HG03175 (cell line): ENCODE results near the gene PLCB1.
"Not testable (repeated sequence)": the region's sequence is repeated elsewhere in the genome, so short reads cannot be mapped to it uniquely, and the experiment has no call there.

ENCODE experiments used
- ATAC-seq: cut with Tn5 transposase; IDR thresholded peaks from one replicate; pipeline ENCODE4 v1.9.1; 2021; ENCODE audit warnings: mild to moderate bottlenecking, moderate library complexity; ENCODE audit not compliant: unreplicated experiment

PLCB1 gene

DNA sequence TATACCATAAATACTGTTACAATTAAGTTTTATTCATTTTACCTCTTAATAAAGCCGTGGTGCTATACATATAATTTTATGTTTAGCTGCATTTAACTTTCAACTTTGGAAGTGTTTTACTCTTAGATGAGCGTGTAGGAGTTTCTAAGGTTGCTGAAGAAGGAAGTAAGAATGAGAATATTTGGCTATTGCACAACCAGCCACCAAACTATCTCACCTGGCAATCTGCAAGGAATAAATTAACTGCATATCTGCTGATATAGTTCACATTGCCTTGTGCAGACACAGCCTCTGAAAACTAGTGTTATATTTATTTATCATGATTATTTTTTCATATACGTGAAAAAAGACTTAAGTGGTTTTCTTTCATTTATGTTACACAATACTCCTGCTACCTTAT lies 230.4 kb downstream of the PLCB1 start:
- no peak for ATAC-seq

- ATAC-seq, result no peak
Measured at GRCh38 chr20:8363970-8364733, 232.1 kb downstream of the PLCB1 start.

DNA sequence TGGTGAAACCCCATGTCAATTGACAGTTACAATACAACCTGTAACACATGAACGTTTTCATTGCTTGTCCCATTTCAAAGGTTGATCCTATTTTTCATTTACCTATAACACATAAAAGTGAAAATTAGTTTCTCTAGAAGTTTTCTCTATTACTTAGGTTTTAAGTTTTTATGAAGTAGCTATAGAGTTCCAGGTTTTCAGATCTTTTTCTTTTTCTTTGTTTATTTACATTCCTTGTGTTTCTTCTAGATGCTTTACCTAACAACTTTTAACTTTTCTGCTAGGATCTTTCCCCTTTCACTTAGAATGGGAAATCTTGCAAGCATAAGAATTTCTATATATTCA lies 232.6 kb downstream of the PLCB1 start:
- ATAC-seq, result no peak

DNA sequence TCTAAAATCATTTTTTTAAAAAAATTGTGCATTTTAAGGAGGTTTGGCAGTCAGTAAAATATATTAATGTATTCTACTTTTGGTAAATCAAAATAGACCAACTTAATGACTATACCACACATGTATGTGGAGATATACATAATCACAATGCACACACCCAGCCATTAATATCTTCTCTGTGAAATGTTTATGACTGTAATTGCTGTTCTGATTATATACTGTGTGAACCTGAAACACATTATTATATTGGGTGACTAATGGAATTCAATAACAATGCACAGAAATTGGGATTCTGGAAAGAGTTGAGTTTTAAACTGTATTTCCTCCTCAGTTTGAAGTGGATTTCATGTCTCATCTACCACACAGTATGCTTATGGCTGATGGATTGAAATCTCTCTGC lies 233.6 kb downstream of the PLCB1 start:
- no peak for ATAC-seq

- no peak for ATAC-seq
Measured at GRCh38 chr20:8366303-8366923, 234.3 kb downstream of the PLCB1 start.

DNA sequence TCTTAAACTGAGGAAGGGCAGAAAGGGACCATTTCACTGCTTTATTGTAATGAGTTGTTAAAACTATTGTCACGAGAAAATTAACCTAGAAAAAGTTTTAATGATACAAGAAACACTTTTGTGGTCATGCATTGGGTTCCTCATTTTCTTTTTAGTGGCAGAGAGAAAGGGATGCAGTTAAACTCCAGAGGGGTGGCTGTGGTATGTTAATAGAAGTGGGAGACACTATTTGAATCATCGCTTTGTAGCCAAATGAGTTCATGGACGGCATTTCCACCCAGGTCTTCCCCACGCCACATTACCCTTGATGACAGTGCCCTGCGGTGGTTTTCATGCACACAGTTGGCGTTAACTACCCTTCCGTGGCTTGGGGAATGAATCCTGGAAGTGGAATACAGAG lies 235.6 kb downstream of the PLCB1 start:
- ATAC-seq, result no peak

DNA sequence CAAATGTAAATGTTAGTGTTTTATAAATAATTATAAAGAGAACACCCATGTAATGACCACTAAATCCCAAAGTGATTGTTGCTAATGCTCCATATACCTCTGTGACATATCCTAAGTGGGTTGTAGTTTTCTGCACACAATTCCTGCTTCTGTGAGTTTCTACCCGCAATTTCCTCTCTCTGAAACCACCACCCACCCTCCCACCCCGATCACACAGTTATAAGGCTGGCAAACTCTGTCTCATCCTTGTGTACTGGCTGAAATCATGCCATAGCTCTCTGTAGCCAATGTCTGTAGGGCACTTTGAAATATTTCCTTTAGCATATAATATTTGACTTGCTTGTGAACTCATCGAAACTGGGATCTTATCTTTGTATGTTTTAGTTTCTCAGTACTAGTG lies 236.6 kb downstream of the PLCB1 start:
- ATAC-seq, result no peak

GRCh38 chr20:8369311-8369710 lies 237.2 kb downstream of the PLCB1 start:
- no peak for ATAC-seq

DNA sequence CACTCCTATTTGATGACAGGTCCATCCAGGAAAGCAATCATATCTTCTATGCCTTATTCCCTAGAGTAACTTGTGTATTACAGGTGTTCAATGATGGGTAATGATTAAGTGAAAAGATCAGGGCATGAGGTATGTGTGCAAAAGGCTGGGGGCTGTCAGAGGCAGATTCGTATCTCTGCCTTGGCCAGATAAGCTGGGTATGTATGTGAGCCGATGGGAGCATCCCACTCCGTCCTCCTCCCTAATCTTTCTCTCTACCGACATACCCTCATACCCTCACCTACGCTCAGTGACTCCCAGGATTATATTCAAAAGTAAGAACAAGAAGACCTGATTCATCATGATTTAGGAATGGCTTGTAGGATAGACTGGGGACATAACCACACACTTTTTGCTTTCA lies 238.7 kb downstream of the PLCB1 start:
- ATAC-seq, result no peak

- no peak for ATAC-seq
Measured at GRCh38 chr20:8372824-8373380, 240.8 kb downstream of the PLCB1 start.

- no peak for ATAC-seq
Measured at GRCh38 chr20:8373579-8373978, 241.5 kb downstream of the PLCB1 start.

GRCh38 chr20:8375898-8376297 lies 243.8 kb downstream of the PLCB1 start:
- ATAC-seq, result no peak

DNA sequence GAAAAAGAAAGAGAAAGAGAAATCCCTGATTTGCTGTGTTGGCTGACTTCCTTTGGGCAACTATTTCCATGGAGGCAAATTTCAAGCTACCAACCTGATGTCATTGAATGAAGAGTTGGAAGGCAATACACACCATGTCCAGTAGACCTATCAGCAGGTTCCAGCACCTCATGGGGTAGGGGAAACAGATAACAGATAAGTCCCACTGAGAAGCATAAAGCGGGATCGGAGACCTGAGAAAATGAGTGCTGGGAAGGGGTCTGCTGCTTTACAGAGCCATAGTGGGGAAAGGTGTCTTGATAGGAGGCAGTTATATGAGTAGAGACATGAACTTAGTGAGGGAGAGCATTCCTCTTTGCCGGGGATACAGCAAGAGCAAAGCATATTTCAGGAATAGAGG lies 244.9 kb downstream of the PLCB1 start:
- no peak for ATAC-seq

DNA sequence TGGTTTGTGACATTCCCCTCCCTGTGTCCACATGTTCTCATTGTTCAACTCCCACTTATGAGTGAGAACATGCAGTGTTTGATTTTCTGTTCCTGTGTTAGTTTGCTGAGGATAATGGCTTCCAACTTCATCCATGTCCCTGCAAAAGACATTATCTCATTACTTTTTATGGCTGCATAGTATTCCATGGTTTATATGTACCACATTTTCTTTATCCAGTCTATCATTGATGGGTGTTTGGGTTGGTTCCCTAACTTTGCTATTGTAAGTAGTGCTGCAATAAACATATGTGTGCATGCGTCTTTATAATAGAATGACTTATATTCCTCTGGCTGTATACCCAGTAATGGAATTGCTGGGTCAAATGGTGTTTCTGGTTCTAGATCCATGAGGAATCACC lies 247.1 kb downstream of the PLCB1 start:
- not testable (repeated sequence) for ATAC-seq

- no peak for ATAC-seq
Measured at GRCh38 chr20:8385247-8385646, 253.2 kb downstream of the PLCB1 start.

- ATAC-seq, result no peak
Measured at GRCh38 chr20:8386991-8387390, 254.9 kb downstream of the PLCB1 start.

DNA sequence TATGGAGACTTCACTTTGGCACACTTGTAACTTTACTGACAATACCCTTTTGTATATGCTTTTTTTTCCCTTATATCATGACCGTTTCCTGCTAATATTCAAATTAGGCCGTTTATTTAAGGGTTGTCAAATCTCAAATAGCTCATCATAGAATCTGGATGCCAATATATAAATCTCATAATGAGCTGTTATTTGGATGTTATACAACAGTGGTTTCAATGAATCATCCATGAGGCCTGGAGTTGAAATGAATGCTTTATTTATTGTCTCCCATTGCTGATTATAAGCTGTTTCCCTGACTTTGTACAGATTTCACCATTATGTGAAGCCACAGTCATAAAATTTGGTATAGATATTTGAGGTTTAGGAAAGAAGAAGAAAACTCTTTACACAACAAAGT lies 256.1 kb downstream of the PLCB1 start:
- no peak for ATAC-seq

DNA sequence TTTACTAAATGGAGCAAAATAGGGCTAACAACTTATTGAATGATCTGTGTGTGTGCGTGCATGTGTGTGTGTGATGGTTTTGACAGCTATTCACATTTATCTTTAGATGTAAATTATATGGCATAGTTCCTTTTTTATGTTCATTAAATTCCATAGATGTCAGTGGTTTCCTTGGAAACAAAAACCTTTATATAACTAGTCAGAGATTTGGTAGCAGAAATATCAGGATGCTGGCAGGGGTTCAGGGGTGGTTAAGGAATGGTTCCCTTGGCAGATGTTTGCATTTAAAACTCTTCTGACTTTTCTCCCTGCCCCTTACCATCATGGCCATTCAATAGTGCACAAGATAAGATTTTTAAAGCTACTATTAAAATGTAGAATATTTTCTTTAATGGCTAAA lies 256.6 kb downstream of the PLCB1 start:
- no peak for ATAC-seq

DNA sequence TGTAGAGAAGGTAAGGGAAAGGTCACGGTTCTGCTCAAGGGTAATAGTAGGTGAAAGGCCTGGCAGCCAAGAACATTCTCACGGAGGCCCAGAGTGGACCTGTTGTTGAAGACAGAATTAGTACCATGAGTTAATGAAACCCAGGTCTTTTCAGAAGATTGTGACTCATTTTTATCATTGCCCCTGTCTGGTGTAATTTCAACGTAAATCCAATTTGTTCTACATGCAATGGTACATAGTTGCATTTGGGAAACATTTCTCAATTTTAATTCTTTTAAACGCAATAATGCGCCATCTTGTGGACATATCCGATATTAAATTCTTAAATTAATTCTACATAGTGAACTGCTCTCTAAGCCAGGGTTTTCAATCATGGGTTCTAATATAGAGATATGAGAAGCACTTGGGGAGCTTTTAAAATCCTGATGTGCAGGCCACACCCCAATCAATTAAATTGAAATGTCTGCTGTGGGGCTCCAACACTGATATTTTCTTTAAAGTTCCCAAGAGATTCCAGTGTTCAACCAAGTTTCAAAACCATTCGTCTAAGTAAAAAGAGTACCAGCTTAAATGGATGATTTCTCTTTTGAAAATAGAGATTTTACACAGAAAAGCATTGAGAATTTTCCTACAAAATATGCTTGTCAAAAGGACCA lies 257.4 kb downstream of the PLCB1 start:
- no peak for ATAC-seq

DNA sequence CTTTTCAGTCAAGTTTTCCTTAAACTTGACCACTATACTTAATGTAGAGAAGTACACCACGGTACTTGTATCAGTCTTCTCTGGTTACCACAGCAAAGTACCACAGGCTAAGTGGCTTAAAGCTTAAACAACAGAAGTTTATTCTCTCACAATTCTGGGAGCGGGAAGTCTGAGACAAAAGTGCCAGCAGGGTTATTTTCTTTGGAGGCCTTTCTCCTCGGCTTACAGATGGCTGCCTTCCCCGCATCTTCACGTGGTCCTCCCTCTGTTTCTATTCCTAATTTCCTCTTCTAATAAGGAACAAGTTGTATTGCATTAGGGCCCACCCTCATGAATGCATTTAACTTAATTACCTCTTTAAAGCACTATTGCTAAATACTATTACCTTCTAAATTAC lies 258.0 kb downstream of the PLCB1 start:
- ATAC-seq, result no peak

GRCh38 chr20:8390500-8390899 lies 258.4 kb downstream of the PLCB1 start:
- no peak for ATAC-seq

DNA sequence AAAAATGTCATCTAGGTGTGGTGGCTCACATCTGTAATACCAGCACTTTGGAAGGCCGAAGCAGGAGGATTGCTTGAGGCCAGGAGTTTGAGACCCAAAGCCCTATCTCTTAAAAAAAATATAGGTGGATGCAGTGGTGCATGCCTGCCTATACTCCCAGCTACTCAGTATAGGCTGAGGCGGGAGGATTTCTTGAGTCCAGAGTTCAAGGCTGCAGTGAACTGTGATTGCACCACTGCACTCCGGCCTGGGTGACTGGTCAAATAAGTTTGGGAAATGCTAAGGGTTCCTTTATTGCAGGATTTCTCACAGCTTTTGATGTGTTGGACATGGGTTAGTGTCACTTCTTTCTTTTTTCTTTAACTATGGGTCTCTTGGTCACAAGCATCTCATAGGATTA lies 261.3 kb downstream of the PLCB1 start:
- no peak for ATAC-seq
